K562 (cell line): Measurements from ENCODE around the gene SLC38A1. TPM values are rescaled to one million over a fixed set of nuclear protein-coding genes. Genes with fewer than 3 reads are reported as not detected.
A peak's percentile ranks its signal among the peaks of the same experiment; 100 is the strongest.

Source experiments
- ATF1 ChIP-seq, 2 experiments: fragments of 450-650 bp in 1 of 2; IDR thresholded peaks; 2 replicates each; pipeline ENCODE4 v1.6.1; 2016; ENCODE audit warnings: missing compliant biosample characterization in 1 of 2, missing genetic modification characterization in 1 of 2
- CEBPG ChIP-seq, 3 experiments: fragments of 200-800 bp in 1 of 3; sonication (Bioruptor generic) in 1 of 3; sonication (generic) in 1 of 3; formaldehyde crosslinking in 1 of 3; IDR thresholded peaks in 2 of 3; conservative IDR thresholded peaks in 1 of 3; 2 replicates each; pipeline versions ENCODE4 v1.6.1 to v1.8.0; 2016 to 2022; ENCODE audit warnings: missing compliant biosample characterization in 2 of 3, missing genetic modification characterization in 2 of 3, mild to moderate bottlenecking in 1 of 3, missing genetic modification reagents in 1 of 3
- FOXK1 ChIP-seq: sonication (generic); formaldehyde crosslinking; IDR thresholded peaks from 2 replicates; pipeline ENCODE4 v1.8.0; 2022; ENCODE audit warnings: missing genetic modification reagents, mild to moderate bottlenecking, borderline replicate concordance
- GATAD2A ChIP-seq: fragments of 450-650 bp; IDR thresholded peaks from 2 replicates; pipeline ENCODE4 v1.6.1; 2017
- NFATC3 ChIP-seq: fragments of 450-650 bp; IDR thresholded peaks from 2 replicates; pipeline ENCODE4 v1.6.1; 2017; ENCODE audit warnings: mild to moderate bottlenecking
- POLR2H ChIP-seq: IDR thresholded peaks from 2 replicates; pipeline ENCODE4 v1.6.1; 2016; ENCODE audit warnings: missing genetic modification characterization, low read depth, mild to moderate bottlenecking, control low read depth, missing compliant biosample characterization, moderate library complexity
- SUPT5H ChIP-seq: fragments of 450-650 bp; IDR thresholded peaks from 2 replicates; pipeline ENCODE4 v1.6.1; 2016
- TFAM ChIP-seq: fragments of 250-450 bp; sonication (Bioruptor Pico); conservative IDR thresholded peaks from 2 replicates; pipeline ENCODE4 v1.5.0; 2021; ENCODE audit warnings: mild to moderate bottlenecking, moderate library complexity
- ZNF695 ChIP-seq: fragments of 450-650 bp; formaldehyde crosslinking; IDR thresholded peaks from 2 replicates; pipeline ENCODE4 v1.4.0; 2020; ENCODE audit warnings: mild to moderate bottlenecking, moderate library complexity
- polyA plus RNA-seq, 8 experiments: library from polyadenylated mRNA; depleted of rRNA in 4 of 8; stranded (reverse) in 5 of 8; unstranded in 3 of 8; fragments of >200 nt; fragmentation: Nextera tagmentation in 2 of 8; fragmentation: Illumina TruSeq in 1 of 8; extraction: Ambion mirVana in 2 of 8; extraction: Trizol in 1 of 8; gene quantifications; 2 replicates each; pipeline versions ENCODE4 v1.2.1 to v1.2.3, GENCODE V29; 2011 to 2014; ENCODE audit warnings: inconsistent platforms in 1 of 8, missing spikeins in 1 of 8
- total RNA-seq, 7 experiments: library from RNA; depleted of rRNA in 6 of 7; stranded (reverse); fragments of >200 nt in 6 of 7; fragmentation: Illumina TruSeq in 2 of 7; extraction: Trizol in 2 of 7; gene quantifications; 2 replicates each; pipeline versions ENCODE4 v1.2.1 to v1.2.3, GENCODE V29; 2011 to 2021; ENCODE audit warnings: low replicate concordance in 1 of 7
- TF ChIP-seq, protein P1 (sequence below): fragments of 250-450 bp; sonication (Bioruptor Pico); IDR thresholded peaks from 2 replicates; pipeline ENCODE4 v1.5.1; 2021; ENCODE audit warnings: mild to moderate bottlenecking
- TF ChIP-seq, protein P2 (sequence below): fragments of 250-450 bp; sonication (Bioruptor Pico); IDR thresholded peaks from 2 replicates; pipeline ENCODE4 v1.4.0; 2020; ENCODE audit warnings: mild to moderate bottlenecking, moderate library complexity
- TF ChIP-seq, protein P3 (sequence below): fragments of 250-450 bp; sonication (Bioruptor Pico); IDR thresholded peaks from 2 replicates; pipeline ENCODE4 v1.5.0; 2021; ENCODE audit warnings: mild to moderate bottlenecking, moderate library complexity
- TF ChIP-seq, protein P4 (sequence below): fragments of 250-450 bp; sonication (Bioruptor Pico); IDR thresholded peaks from 2 replicates; pipeline ENCODE4 v1.4.0; 2020; ENCODE audit warnings: borderline replicate concordance

The SLC38A1 gene
- total and polyA plus RNA-seq, 9 of the 15 experiments (the other 6 are each of a cell fraction or from before 2014, with no cell fraction given), result 51.9 to 112 (median 75.0) TPM

DNA sequence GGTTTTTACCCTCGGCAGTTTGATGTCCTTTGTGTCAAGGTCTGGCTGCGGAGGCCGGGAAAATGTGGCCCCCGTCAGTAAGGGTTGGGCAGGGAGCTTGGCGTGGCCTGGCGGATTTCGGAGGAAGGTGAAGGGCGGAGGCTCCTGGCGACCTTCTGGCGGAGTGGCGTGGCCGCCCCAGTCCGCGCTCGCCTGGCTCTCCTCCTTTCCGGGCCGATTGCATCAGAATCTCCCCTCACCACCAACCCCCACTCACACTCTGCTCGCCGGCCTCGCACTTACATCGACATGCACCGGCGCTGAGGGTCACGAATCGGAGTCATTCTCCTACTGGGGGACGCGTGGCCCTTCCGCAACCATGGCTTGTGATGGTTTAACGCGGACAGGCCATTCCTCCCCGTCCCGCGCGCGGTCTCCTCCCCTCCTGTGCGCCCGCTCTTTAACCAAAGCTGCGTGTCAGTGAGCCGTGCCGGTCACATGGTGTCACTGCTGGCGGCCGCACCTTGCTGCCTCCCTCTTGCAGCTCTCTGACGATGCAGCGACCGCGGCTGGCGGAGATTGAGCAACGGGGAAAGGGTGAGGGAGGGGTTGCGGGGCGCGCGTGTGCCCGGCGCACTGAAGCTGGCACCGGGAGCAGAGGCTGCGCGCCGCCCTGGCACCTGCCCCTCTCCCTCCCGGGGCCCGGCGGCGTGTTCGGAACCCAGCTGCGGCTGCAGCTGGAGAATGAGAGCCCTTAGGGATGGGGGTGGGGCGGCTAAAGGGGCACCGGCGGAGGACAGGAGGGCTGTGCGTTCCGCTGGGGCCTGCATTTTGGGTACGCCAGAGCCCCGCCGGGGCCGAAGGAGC lies at the start of gene SLC38A1 (continued):
- peak; percentile 99 for TF ChIP-seq CEBPG (CRISPR knock-in tag; IDR thresholded peaks at IDR 0.05)
- TF ChIP-seq CEBPG (tag; conservative IDR thresholded peaks at IDR 0.05 in 1 of 2, IDR thresholded peaks at IDR 0.05 in 1 of 2), result peak; percentile 93 to 97
- TF ChIP-seq FOXK1, result peak; percentile 73; the same call in 1 of the 2 replicates
- no peak for TF ChIP-seq ZNF695
- TF ChIP-seq, protein P1, sequence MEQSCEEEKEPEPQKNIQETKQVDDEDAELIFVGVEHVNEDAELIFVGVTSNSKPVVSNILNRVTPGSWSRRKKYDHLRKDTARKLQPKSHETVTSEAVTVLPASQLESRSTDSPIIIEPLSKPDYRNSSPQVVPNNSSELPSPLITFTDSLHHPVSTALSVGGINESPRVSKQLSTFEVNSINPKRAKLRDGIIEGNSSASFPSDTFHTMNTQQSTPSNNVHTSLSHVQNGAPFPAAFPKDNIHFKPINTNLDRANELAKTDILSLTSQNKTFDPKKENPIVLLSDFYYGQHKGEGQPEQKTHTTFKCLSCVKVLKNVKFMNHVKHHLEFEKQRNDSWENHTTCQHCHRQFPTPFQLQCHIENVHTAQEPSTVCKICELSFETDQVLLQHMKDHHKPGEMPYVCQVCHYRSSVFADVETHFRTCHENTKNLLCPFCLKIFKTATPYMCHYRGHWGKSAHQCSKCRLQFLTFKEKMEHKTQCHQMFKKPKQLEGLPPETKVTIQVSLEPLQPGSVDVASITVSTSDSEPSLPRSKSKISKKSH (CRISPR knock-in tag), result no peak
- no peak for TF ChIP-seq ATF1 (CRISPR knock-in tag; IDR thresholded peaks at IDR 0.05)
- TF ChIP-seq ATF1 (tag; IDR thresholded peaks at IDR 0.05), result peak; percentile 90
- TF ChIP-seq POLR2H (tag), result peak; percentile 92
- 0 out of 2 replicates have a peak, but pooled peaks have one; percentile 4 for TF ChIP-seq GATAD2A
- TF ChIP-seq, protein P2, sequence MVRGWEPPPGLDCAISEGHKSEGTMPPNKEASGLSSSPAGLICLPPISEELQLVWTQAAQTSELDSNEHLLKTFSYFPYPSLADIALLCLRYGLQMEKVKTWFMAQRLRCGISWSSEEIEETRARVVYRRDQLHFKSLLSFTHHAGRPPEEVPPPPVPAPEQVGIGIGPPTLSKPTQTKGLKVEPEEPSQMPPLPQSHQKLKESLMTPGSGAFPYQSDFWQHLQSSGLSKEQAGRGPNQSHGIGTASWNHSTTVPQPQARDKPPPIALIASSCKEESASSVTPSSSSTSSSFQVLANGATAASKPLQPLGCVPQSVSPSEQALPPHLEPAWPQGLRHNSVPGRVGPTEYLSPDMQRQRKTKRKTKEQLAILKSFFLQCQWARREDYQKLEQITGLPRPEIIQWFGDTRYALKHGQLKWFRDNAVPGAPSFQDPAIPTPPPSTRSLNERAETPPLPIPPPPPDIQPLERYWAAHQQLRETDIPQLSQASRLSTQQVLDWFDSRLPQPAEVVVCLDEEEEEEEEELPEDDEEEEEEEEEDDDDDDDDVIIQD, result no peak
- peak; percentile 85 for TF ChIP-seq SUPT5H
- TF ChIP-seq, protein P3, sequence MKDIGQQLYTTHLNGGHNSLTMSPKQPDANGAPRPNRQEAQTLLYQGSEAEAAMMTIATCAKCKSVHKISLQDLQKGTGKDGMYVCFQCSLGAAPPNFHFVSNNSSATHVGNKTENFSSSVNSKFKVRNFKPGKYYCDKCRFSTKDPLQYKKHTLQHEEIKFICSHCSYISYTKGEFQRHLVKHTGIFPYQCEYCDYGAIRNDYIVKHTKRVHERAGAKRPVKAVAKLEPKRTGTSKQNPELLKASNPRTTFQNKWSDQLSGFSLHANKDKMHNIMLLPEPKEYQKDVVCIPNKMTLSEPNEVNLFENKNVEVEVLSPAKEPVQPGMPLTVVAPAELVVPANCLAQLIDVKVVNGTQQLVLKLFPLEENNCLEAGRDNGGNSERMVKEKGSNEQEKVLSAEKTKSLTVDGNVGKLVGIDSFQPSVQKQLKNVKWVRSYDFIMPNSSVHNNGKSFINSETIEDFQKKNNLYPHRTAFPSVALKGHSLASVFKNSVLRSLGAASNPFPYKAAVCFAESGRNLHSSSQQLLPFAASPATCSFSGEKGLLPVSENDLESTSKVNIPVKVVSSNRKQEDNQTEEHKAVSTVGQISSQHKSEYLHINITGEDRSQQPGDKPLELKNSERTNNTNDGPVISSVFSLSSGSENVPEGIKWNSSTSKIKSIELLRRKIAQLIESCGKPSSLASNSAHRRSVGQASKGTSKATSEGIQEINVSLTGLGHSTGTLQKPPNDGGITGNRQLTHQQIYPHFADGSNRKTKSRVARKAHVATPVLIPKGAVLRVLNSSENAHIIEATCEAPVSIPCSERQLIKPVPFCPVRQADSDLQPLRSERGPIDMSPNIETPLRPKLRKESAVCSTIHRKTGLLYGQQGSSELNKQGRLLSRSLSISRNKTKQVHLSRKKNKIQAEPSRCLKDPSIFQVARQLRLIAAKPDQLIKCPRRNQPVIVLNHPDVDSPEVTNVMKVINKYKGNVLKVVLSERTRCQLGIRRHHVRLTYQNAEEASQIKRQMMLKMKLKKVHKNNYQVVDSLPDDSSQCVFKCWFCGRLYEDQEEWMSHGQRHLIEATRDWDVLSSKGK (CRISPR knock-in tag), result no peak
- 0 out of 2 replicates have a peak, but pooled peaks have one; percentile 46 for TF ChIP-seq NFATC3
- TF ChIP-seq, protein P4, sequence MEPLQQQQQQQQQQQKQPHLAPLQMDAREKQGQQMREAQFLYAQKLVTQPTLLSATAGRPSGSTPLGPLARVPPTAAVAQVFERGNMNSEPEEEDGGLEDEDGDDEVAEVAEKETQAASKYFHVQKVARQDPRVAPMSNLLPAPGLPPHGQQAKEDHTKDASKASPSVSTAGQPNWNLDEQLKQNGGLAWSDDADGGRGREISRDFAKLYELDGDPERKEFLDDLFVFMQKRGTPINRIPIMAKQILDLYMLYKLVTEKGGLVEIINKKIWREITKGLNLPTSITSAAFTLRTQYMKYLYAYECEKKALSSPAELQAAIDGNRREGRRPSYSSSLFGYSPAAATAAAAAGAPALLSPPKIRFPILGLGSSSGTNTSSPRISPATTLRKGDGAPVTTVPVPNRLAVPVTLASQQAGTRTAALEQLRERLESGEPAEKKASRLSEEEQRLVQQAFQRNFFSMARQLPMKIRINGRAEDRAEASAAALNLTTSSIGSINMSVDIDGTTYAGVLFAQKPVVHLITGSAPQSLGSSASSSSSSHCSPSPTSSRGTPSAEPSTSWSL (CRISPR knock-in tag), result no peak
- no peak for TF ChIP-seq TFAM (CRISPR knock-in tag)
